Vagina (tissue), 2 donors: Measurements from ENCODE around the gene CXCL12.

Experiments used
- CTCF ChIP-seq, 3 experiments: fragments of 450-650 bp in 2 of 3; fragments of 200-600 bp in 1 of 3; sonication (generic) in 1 of 3; IDR thresholded peaks; one replicate each; pipeline ENCODE4 v1.5.1; 2017 to 2019; ENCODE audit warnings: antibody characterized with exemption in 3 of 3, mild to moderate bottlenecking in 2 of 3, moderate library complexity in 2 of 3
- POLR2A ChIP-seq, 2 donors: fragments of 450-650 bp; IDR thresholded peaks; one replicate each; pipeline ENCODE4 v1.6.1; 2017; ENCODE audit warnings: antibody characterized with exemption in 2 of 2, mild to moderate bottlenecking in 2 of 2, moderate library complexity in 2 of 2
- POLR2AphosphoS5 ChIP-seq, 2 donors: sonication (generic); formaldehyde crosslinking; IDR thresholded peaks; one replicate each; pipeline ENCODE4 v1.9.0; 2017; ENCODE audit warnings: antibody characterized with exemption in 2 of 2, mild to moderate bottlenecking in 2 of 2, low read depth in 1 of 2; ENCODE audit not compliant: insufficient read depth in 1 of 2

- TF ChIP-seq CTCF (IDR thresholded peaks at IDR 0.05) (no peak), POLR2A (IDR thresholded peaks at IDR 0.05) (no peak), POLR2AphosphoS5 (IDR thresholded peaks at IDR 0.05; ENCODE audit: insufficient read depth in 1 of 2, low read depth in 1 of 2) (no peak)
These were observed 40.2 kb downstream of the CXCL12 start for GRCh38 chr10:44344727-44345126.
